NCI-H128 (cell line): Measurements from ENCODE around the gene POLN.

Source experiments
- DNase-seq: peaks from one replicate; lab custom pipeline; 2025; ENCODE audit not compliant: unreplicated experiment; lab: John Stamatoyannopoulos, UW

Gene POLN

DNA sequence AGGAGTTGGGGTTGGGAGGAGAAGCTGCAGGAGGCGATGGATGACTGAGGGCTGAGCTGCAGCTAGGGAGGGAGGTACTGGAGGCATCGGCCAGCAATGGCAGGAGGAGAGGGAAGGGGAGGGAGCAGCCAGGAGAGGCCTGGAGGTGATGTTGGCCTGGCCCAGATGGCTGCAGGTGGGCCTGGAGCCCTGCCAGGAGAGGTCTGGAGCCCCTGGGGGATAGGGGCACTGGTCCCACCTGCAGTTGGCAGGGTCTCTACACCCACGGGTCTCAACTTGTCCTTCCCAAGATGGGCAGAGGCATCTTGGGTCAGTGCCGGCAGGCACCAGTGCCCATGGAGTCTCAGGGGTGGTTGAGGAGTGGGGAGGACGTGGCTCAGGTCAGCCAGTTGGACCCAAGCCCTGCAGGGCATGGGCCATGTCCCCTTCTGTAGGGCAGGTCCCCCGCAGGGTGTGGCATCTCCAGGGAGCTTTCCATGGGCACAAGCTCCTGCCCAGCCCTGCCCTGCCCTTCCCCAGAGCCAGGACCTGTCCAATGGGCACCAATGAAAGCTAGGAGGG is 22.6 kb upstream of the POLN start:
- DNase-seq = no peak

DNA sequence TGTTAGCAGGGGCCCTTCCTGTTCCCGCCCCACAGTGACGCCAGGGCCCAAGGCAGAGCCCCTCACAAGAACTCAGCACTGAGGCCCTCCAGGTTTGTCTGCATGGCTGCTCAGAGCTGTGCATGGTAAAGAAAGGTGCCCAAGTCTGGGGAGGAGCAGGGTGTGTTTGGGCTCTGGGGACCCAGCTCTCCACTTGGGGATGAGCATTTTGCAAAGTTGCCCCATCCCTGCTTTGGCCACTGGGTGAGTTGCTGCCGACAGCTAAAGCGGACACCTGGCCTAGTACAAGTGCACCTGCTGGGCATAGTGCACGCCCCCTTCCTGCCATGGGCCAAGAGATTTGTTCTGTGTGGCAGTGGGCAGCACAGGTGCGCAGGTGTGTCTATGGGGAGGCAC is 22.0 kb upstream of the POLN start:
- no peak for DNase-seq

DNA sequence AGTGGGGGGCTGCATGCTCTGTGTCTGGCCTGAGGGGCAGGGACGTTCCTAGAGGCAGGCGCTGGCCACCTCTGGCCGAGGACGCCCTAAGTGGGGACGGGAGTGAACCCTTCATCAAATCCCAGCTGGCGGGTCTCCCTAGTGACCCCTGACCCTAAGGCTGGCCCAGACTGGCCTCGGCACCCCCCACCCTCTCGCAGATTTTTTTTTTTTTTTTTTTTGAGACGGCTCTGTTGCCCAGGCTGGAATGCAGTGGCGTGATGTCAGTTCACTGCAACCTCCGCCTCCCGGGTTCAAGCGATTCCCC is 21.0 kb upstream of the POLN start:
- no peak for DNase-seq

DNA sequence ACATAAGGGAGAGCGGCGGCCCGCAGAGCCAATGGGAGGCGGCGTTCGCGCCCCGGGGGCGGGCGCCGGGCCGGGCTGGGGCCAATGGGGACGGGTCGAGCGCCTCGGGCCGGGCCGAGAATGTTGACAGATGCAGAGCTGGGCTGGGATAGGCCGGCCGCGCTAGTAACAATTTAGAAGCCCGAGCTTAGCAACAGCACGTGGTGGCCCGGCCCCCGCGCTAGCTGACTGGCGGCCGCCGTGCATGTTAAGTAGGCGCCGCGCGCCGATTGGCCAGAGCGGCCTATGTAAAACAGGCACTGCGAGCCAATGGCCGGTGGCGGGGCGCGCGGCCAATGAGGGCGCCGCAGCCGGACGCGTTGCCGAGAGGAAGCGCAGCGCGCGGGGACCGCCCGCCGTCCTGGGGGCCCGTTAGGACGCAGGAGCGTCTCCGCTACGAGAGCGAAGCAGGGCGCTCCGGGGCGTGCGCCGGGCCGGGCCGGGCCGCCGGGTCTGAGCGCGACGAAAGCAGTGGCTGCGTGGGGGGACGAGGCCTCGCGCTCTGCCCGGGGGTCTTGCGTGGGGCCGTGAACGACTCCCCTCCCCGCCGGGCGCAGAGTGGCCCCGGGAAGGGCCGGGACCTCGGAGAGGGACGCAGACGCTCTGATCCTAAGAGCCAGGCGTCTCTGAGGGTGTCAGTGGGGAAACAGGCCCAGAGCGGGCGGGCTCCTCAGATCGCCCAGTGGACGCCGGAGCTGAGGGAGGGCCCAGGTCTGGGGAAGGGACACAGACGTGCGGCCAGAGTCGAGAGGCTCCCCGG is 20.4 kb upstream of the POLN start:
- peak; percentile 89 for DNase-seq

DNA sequence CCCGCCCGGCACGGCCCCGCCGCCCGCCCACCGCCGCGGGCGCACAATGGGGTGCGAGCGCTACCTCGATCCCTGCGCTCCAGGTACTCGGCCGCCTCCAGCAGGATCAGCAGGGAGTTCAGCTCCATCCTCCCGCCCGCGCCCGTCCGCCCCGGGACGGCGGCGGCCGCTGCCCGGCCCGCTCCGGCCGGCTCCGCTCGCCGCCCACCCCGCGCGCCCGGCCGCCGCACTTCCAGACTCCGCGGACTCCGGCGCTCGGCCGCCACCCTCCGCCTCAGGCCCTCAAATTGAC is 19.9 kb upstream of the POLN start, which contains the start of gene MXD4:
MXD4 (minus strand) TSS at position 257 of the 292 bp plus-strand sequence; CDS start at position 128, 129 bp downstream.
- DNase-seq = no peak

DNA sequence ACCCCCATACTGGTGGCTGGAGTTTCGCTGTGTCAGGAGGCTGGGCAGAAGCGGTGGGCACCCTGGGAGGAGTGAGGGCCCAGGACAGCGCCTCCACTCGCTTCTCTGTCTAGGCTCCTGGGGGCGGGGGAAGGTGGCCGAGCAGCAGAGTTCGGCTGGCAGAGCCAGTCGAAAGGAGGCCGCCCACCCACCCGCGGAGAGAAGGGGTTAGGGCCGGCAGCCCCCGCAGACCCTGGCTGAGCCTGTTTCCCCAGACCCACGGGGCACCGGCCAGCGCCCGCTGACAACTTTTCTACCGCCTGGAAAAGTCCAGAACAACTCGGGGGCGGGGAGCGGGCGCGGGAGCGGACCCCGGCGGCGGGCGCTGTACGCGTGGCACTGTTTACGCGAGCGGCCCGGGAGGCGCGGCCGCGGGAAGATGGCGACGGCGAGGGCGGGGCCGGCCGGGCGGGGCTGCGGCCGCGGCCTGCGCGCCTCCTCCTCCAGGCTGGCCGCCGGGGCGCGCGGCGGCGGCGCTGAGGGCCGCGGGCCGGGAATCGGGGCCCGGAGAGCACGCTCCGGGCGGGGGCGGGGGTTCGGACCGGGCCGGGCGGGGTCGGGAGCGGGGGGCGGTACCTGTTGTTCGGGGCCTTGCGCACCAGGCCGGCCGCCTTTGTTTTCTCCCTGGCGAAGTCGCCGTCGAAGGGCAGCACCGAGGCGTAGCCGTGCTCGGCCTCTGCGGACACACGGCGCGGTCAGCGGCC is 19.4 kb upstream of the POLN start:
- DNase-seq = no peak

DNA sequence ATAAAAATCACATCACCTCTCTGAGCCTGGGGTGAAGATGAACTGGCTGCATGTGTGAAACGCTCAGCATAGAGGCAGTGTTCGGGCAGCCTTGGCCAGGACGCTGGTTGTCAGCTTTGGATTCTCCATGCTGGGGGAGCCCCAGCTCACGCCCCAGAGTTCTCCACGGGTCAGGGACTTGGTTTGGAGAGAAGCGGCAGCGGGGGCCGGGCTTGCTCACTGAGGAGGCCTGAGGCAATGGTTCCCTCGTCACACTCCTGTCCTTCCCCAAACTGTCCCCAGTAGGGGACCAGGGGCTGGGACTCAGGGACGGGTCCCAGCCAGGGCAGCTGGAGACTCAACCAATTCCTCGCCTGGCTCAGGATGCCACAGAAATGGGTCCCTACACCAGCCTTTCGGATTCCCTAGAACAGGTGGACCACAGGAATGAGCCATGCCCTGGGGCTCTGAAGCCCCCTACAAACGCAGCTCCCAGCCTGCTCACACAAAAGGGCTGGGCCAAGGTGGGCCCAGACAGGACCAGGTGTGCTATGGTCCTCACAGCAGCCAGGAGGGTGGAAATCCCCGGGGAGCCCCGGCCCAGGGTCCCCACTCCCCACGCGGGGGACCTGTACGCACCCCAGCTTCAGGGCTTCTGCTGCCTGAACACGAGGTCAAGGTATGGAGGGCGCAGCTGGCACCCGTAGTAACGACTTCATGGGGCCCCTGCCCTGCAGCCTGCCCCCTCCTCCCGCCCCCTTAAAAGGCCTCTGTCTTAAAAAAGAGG is 18.6 kb upstream of the POLN start:
- DNase-seq = no peak

DNA sequence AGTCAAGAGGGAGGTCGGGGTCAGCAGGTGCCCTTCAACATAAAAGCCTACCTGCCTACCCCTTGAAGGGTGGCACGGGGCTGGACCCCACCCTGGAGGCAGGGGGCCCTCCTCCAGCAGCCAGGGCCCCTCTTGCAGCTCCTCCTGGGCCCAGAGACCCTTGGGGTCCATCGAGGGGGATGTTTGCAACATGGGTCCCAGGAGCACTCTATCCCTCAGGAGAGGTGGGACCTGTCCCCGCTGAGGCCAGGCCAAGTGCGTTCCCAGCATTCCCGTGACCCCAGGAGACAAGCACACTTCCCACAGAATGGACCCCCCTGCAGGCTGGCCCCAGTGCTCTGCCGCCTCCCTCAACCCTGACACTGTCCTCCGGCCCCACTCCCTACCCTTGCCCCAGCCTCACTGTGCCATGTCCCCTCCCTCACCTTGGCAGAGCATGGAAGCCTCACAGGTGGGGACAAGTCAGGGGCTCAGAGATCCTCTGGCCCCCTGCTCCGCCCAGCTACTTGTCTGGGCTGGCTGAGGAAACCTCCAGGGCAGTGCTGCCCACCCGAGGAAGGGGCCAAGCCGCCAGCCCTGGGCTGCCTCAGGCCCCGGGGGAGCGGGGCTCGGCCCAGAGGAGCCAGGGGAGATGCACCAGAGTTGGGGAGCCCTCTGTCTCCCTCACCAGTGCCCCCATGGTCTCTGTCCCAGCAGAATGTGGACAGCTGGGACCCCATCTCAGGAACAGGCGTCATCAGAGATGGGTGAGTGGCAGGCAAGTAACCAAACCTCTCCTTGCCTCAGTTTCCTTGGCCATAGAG is 17.8 kb upstream of the POLN start:
- DNase-seq = no peak

DNA sequence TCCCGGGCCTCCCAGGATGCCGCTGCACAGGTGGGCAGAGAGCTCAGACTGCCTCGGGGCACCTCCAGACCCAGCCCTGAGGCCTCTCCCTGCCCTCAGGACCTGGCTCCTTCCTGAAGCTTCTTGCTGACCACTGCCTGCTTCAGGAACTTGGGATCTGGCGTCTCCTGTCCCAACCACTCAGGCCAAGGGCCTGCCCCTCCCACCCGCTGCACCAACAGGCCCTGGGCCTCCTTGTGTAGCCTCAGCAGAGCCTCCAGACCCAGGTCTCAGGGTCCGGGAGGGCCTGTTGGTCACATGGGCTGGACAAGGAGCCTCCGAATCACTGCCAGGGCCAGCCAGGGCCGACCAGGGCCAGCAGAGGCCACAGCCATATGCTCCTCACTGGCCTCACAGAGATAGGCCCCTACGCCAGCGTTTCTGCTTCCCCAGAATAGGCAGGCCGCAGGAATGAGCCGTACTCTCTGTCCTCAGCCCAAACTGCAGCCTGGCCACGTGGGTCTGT is 17.2 kb upstream of the POLN start:
- no peak for DNase-seq

DNA sequence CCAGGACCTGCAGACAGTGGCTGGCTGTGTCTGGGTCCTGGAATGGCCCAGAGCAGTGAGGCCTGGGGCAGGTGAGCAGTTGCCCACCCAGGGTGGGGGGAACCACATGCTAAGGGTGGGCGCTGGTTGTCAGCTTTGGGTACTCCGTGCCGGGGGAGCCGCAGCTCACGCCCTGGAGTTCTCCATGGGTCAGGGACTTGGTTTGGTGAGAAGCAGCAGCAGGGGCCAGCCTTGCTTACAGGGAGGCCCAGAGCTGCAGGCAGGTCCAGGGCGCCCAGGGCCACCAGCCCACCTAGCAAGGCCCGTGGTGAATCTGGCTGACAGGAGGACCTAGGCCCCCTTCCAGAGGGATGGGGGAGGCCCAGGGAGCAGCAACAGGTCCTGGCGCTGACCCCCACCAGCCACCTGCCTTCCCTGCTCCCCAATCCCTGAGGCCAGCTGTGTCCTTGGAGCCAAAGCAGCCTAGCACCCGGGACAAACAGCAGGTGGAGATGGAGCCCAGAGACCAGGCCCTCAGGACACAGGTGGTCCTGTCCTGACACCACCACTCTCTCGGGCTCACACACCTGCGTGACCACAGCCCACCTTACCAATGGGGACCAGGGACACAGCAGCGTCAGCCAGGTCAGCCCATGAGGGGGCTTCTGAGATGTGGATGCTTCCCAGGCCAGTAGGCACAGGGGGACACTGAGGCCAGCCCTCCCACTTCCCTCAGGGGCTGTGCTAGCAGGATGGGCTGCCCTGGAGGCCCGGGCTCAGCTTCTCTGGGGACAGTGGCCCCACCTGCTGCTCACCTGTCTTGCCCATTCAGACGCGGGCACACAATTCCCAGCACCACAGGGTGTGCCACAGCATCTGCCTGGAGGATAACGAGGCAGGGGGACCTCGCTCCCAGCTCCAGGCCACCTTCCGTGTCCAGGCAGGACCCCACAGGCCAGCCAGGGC is 16.4 kb upstream of the POLN start:
- DNase-seq = no peak

DNA sequence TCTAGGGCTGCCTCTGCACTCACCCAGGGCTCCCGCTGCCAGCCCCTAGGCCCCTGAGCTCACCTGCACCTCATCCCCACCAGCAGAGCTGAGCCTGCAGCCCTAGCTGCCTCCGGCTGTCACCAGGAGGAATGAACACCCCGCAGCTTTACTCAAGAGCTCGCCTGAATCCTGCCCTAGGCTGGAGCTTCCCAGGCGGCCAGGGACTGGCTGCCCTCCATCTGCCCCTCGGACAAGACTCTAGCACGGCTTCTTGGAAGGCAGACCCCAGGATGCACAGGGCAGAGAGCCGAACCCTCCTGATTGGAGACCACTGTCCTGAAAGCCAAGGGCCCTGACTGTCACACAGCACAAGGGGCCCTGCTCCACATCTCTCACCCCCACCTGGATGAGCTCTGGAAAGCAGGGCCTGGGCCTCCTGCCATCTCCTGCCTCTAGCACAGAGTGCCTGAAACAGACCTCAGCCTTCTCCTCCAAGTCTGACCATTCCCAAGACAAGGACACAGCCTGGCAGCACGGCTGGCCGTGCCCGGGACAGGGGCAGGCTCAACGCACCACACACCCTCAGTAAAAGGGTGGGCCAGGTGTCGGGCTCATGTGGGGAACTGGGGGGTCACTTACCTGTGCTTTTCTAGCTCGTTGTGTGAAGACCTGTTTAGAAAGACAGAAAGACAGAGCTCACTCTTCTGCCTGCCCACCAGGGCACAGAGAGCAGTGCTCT is 15.6 kb upstream of the POLN start:
- DNase-seq = no peak

DNA sequence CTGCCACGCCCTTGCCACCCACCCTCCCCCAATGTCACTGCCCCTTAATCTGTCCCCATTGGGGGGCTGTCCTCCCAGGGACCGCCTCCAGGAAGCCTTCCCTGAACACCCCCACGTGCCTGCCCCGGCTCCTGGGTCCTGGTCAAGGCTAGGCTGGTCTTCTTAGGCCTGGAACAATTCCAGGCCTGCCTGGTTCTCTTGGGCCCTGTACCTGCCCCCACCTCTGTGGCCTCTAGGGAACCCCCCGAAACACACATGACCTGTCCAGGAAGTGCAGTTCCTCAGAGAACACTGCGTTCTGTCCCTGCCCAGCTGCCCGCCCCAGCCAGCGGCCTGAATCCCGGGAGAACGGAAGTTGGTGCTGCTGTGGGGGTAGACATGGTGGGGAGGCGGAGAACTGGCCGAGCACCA is 14.9 kb upstream of the POLN start:
- no peak for DNase-seq

DNA sequence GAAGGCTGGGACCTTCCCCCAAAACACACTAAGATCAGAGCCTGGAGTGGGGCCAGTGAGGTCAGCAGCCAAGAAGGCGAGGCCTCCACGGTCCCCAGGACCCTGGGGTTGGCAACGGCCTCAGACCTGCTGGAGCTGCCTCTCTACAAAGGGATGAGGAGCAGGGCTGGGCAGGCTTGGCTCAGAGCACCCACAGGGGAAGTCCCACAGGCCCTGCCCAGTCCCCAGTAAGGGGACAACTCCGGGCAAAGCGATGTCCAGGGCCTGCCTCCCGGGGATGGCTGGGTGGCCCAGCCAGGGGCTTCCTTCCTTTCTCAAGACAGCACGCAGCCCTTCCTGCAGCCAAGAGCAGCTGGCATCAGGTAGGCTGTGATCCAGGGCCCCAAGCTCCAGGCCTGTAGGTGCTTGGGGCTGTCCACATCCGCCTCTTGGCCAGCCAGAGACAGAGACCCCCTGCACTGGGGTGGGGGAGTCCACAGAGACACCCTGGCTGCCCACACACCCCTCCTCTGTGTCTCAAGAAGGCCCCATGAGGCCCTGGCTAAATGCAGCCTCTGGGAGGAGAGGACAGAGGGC is 14.3 kb upstream of the POLN start:
- DNase-seq = no peak

DNA sequence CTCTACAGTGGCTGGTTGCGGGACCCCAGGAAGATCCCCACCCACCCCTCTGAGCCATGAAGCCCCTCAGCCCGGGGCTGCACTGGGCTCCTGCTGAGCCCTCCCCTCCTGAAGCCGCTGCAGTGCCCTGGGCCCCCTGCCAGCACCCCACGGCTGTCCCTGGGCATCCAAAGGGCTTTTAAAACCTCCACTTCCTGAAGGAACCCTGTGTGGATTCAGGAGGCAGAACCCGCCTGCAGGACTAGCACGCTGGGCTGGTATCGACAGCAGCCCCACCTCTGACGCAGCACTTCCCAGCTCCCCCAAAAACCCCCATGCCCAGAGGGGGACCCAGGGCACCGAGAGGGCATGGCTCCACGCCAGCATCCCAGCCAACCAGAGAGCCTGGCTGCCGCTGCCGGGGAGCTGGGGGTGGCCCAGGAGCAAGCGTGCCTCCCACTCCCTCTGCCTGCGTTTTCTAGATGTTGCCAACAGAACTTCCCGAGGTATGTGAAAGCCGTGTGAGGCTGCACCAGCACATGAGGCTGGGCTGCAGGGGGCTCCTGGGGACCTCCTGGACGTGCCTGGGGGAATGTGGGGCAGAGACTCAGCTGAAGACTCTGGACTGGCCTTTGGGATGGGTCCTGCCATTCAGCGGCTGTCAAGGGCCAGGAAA is 13.7 kb upstream of the POLN start:
- DNase-seq = no peak

DNA sequence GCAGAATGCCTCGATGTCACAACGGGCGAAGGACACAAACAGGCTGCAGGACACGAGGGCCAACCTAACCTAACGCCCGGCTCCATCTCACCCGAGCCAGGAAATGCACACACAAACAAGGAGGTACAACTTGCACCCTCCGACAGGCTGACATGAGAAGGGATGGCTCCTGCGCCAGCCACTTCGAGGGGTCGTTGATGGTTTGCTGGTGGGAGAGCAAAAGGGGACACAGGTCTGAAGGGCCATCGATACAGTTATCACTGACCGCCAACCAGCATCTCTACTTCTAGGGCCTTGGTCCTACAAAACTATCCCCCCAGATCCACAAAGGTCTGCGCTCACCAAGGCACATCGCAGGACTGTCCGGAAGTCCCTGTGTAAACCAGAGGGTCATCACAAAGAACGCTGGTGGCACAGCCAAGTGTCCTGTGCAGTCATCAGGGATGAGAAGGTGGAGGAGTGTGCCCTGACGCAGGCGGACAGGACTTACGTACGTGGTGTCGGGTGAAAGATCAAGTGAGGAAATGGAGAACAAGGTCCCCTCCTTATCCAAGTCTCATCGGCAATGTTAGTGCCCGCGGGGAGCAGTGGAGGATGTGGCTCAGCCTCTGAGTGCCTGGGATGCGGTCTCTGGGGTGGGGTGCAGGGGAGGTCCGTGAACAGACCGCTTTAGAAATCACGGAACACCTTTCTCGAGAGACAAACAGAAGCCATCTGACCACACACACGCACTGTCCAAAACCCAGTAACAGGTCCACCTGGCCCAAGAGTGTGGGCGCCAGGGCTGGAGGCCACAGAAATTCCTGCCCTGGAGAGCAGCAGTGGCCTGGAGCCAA is 13.0 kb upstream of the POLN start:
- DNase-seq = no peak

DNA sequence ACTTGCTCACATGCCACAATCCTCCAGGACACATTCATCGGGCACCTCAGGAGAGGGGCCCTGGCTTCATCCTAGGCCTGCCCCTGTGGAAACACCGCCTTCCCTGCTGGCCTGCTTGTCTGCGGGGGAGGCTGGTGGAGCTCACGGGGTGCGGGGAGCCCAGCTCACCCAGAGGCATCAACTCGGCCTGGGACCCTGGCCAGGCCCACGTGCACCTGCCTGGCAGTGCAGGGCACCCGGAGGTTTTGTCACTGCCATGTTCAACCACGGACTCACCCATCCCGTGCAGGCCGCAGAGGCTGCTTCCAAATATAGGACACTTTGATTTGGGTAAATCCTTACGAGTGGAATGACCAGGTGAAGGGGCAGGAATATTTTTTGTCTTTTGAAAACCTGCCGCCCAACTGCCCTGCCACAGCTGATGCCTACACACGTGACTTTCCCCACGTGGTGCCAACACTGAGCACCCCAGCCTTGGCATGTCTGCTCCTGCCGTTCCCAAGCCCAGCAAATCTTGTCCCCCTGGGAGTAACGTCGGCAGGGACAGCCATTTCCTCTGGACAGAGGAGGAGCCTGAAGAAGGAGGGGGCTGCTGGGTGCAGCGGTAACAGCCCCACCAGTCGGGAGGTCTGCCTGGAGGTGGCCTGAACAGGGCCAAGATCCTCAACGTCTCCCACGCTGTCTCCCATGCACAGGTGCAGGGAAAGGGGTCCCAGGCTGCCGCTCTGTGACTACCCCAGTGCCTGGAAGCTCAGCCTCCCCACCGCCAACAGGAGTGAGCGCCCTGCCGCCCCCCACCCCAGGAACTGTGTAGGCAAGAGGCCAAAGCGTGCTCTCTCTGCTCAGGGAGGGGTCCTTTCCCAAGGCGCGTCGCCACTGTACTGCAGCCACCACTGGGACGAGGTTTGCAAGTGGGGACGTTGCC is 11.5 kb upstream of the POLN start:
- DNase-seq = no peak
